Natural killer cell (primary cell): ENCODE measurements around the gene RNF227. TPM values are rescaled to one million over a fixed set of nuclear protein-coding genes. Genes with fewer than 3 reads are reported as not detected.

Source experiments
- ATAC-seq, 3 donors: fragments of 150-1000 bp in 2 of 3; fragments of 200-7000 bp in 1 of 3; cut with Tn5 transposase; 1 replicate in 1 of 3; 2 replicates in 2 of 3; pipeline ENCODE4 v1.10.0; 2021; ENCODE audit warnings: mild to moderate bottlenecking in 2 of 3, moderate library complexity in 2 of 3
- DNase-seq, 2 donors: peaks; one replicate each; pipeline versions ENCODE4 v3.0.0 to v3.0.0-alpha.2; 2013 to 2021; ENCODE audit warnings: mixed read lengths in 1 of 2
- H3K27ac ChIP-seq: one replicate; pipeline ENCODE4 v1.5.1; 2013; ENCODE audit warnings: mild to moderate bottlenecking, low read length
- H3K27me3 ChIP-seq: one replicate; pipeline ENCODE4 v1.6.1; 2013; ENCODE audit warnings: low read length; ENCODE audit not compliant: control insufficient read depth, insufficient read depth
- H3K36me3 ChIP-seq: one replicate; pipeline ENCODE4 v1.6.1; 2013; ENCODE audit warnings: low read length; ENCODE audit not compliant: control insufficient read depth, insufficient read depth
- H3K4me1 ChIP-seq: one replicate; pipeline ENCODE4 v1.6.1; 2013; ENCODE audit warnings: low read length; ENCODE audit not compliant: control insufficient read depth, insufficient read depth
- H3K4me3 ChIP-seq: one replicate; pipeline ENCODE4 v1.5.1; 2013; ENCODE audit warnings: low read length
- H3K9me3 ChIP-seq: one replicate; pipeline ENCODE4 v1.6.1; 2013; ENCODE audit warnings: low read length; ENCODE audit not compliant: control insufficient read depth, insufficient read depth
- H3K27ac Mint-ChIP-seq, 2 donors: one replicate each; pipeline ENCODE4 v1.8.0; 2022; ENCODE audit warnings: mild to moderate bottlenecking in 2 of 2, mixed read lengths in 2 of 2, moderate library complexity in 1 of 2
- H3K27me3 Mint-ChIP-seq, 2 donors: one replicate each; pipeline ENCODE4 v1.8.0; 2022; ENCODE audit warnings: low read depth in 2 of 2, mixed read lengths in 2 of 2
- H3K36me3 Mint-ChIP-seq: one replicate; pipeline ENCODE4 v1.8.0; 2022; ENCODE audit warnings: mixed read lengths
- H3K4me1 Mint-ChIP-seq, 2 donors: one replicate each; pipeline ENCODE4 v1.8.0; 2022; ENCODE audit warnings: mixed read lengths in 2 of 2
- H3K4me3 Mint-ChIP-seq: one replicate; pipeline ENCODE4 v1.8.0; 2022; ENCODE audit warnings: mild to moderate bottlenecking, moderate library complexity, mixed read lengths
- H3K9me3 Mint-ChIP-seq, 2 donors: one replicate each; pipeline ENCODE4 v1.8.0; 2022; ENCODE audit warnings: mixed read lengths in 2 of 2
- WGBS: methylation state at CpG from one replicate; pipeline ENCODE4 v1.1.7; 2013; ENCODE audit warnings: missing lambda C conversion rate; ENCODE audit not compliant: insufficient coverage; 5-methylcytosine and 5-hydroxymethylcytosine counted together
- intact Hi-C: fragments of 100-400 bp; cut with micrococcal nuclease; formaldehyde crosslinking; loops from one replicate; pipeline ENCODE4 v1.14.2; 2022
- total RNA-seq, 4 donors: library from RNA; stranded (reverse); fragments of 120-200 nt in 1 of 4; gene quantifications; one replicate each; pipeline versions ENCODE4 v1.2.3 to v1.2.4, GENCODE V29; 2013 to 2022
- TF ChIP-seq, protein P1 (sequence below): fragments of 200-600 bp; IDR thresholded peaks from one replicate; pipeline ENCODE4 v1.8.0; 2022; ENCODE audit warnings: antibody characterized with exemption

RNF227 gene
- total RNA-seq, 3 donors from 2014 or later (not counting 1 experiment from before 2014, with no cell fraction given): 3.6 to 5.9 (median 4.7) TPM

DNA sequence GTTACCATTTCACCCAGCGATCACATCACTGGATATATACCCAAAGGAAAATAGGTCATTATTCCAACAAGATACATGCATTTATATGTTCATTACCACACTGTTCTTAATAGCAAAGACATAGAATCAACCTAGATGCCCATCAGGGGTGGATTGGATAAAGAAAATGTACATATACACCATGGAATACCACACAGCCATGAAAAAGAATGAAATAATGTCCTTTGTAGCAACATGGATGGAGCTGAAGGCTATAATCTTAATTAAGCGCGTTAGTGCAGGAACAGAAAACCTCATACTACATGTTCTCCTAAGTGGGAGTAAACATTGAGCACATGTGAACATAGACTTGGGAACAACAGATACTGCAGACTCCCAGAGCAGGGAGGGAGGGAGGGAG is 34.5 kb upstream of the RNF227 start:
- no peak overlapping the region for H3K4me3 Mint-ChIP-seq
- H3K9me3 ChIP-seq: no peaks in the 10 kb centered on the region
- H3K27ac ChIP-seq: no peak overlapping the region
- no peak overlapping the region for H3K27ac Mint-ChIP-seq
- peaks cover 29% of the 10 kb centered on the region for H3K36me3 ChIP-seq
- H3K4me1 Mint-ChIP-seq: no peaks in the 10 kb centered on the region
- intact Hi-C loops: no loop called here
- no peak overlapping the region for H3K4me3 ChIP-seq
- no peaks in the 10 kb centered on the region for H3K27me3 Mint-ChIP-seq
- ATAC-seq: no peak
- peaks cover 4% of the 10 kb centered on the region for H3K4me1 ChIP-seq
- H3K27me3 ChIP-seq: no peaks in the 10 kb centered on the region
- DNase-seq: no peak
- H3K36me3 Mint-ChIP-seq: no peaks in the 10 kb centered on the region
- WGBS: no CpG with 5 or more reads among the region's 3 CpGs
- TF ChIP-seq, protein P1, sequence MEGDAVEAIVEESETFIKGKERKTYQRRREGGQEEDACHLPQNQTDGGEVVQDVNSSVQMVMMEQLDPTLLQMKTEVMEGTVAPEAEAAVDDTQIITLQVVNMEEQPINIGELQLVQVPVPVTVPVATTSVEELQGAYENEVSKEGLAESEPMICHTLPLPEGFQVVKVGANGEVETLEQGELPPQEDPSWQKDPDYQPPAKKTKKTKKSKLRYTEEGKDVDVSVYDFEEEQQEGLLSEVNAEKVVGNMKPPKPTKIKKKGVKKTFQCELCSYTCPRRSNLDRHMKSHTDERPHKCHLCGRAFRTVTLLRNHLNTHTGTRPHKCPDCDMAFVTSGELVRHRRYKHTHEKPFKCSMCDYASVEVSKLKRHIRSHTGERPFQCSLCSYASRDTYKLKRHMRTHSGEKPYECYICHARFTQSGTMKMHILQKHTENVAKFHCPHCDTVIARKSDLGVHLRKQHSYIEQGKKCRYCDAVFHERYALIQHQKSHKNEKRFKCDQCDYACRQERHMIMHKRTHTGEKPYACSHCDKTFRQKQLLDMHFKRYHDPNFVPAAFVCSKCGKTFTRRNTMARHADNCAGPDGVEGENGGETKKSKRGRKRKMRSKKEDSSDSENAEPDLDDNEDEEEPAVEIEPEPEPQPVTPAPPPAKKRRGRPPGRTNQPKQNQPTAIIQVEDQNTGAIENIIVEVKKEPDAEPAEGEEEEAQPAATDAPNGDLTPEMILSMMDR: no peak
- no peaks in the 10 kb centered on the region for H3K9me3 Mint-ChIP-seq

DNA sequence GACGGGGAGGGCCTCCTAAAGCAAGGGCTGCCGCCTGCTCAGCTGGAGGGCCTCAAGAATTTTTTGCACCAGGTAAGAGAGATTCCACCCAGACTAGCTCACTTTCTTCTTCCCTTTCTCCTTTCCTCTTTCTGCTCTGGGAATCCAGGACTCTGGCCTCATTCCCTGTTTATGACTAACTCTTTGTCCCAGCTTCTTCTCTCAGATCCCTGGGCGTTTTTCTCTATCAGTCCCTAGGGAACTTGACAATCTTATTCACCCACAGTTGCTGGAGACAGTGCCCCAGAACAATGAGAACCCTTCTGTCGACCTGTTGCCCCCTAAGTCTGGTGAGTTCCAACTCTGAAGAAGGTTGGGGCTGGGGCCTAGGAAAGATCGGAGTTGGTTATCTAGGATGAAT is 31.6 kb upstream of the RNF227 start:
- DNase-seq: no peak
- no peaks in the 10 kb centered on the region for H3K36me3 Mint-ChIP-seq
- intact Hi-C loops: no loop called here
- H3K4me1 Mint-ChIP-seq: no peaks in the 10 kb centered on the region
- Histone ChIP-seq H3K27ac (no peak overlapping the region), H3K9me3 (no peaks in the 10 kb centered on the region), H3K36me3 (peaks cover 49% of the 10 kb centered on the region), H3K27me3 (no peaks in the 10 kb centered on the region), H3K4me3 (no peak overlapping the region), H3K4me1 (peaks cover 4% of the 10 kb centered on the region)
- no peaks in the 10 kb centered on the region for H3K9me3 Mint-ChIP-seq
- whole genome bisulfite sequencing: 87% methylated on average over 5 of the region's 5 CpGs
- no peak for ATAC-seq
- H3K27ac Mint-ChIP-seq: no peak overlapping the region
- H3K4me3 Mint-ChIP-seq: no peak overlapping the region
- TF ChIP-seq, protein P1: no peak
- no peaks in the 10 kb centered on the region for H3K27me3 Mint-ChIP-seq

DNA sequence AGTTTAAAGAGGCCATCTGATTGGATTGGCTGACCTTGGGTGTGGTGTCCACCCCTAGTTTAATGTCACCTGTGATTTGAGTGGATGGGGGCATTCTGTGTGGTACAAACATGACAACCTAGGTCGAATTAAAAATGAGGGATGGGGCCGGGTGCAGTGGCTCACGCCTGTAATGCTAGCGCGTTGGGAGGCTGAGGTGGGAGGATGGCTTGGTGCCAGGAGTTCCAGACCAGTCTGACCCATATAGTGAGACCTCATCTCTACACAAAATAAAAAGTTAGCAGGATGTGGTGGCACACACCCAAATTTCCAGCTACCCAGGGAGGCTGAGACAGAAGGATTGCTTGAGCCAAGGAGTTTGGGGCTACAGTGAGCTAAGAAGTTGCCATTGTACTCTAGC is 30.4 kb upstream of the RNF227 start:
- no peaks in the 10 kb centered on the region for H3K9me3 ChIP-seq
- ATAC-seq (no peak), DNase-seq (no peak)
- H3K4me3 Mint-ChIP-seq: no peak overlapping the region
- no peak overlapping the region for H3K4me3 ChIP-seq
- H3K27ac Mint-ChIP-seq: no peak overlapping the region
- H3K9me3 Mint-ChIP-seq: no peaks in the 10 kb centered on the region
- H3K27me3 ChIP-seq: no peaks in the 10 kb centered on the region
- no peaks in the 10 kb centered on the region for H3K27me3 Mint-ChIP-seq
- 79% methylated on average over 5 of the region's 5 CpGs for WGBS
- no peaks in the 10 kb centered on the region for H3K36me3 Mint-ChIP-seq
- peaks cover 49% of the 10 kb centered on the region for H3K36me3 ChIP-seq
- peaks cover under 1% of the 10 kb centered on the region for H3K4me1 ChIP-seq
- no peak overlapping the region for H3K27ac ChIP-seq
- TF ChIP-seq, protein P1: no peak
- intact Hi-C loops: no loop called here
- H3K4me1 Mint-ChIP-seq: no peaks in the 10 kb centered on the region

DNA sequence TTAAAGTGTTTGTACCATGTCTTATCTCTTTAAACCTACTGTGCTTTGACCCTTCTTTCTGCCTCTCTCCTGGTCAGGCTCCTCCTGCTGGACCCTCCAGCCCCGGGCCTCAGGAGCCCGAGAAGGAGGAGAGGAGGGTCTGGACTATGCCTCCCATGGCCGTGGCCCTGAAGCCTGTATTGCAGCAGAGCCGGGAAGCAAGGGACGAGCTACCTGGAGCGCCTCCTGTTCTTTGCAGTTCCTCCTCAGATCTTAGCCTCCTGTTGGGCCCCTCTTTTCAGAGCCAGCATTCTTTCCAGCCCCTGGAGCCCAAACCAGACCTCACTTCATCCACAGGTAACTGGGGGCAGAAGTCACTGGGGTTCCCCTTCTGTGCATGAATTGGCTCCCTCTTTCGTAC is 29.6 kb upstream of the RNF227 start:
- Mint-ChIP-seq H3K36me3 (no peaks in the 10 kb centered on the region), H3K4me1 (no peaks in the 10 kb centered on the region), H3K4me3 (no peak overlapping the region), H3K27ac (no peak overlapping the region), H3K9me3 (no peaks in the 10 kb centered on the region), H3K27me3 (no peaks in the 10 kb centered on the region)
- Histone ChIP-seq H3K27me3 (no peaks in the 10 kb centered on the region), H3K4me3 (no peak overlapping the region), H3K36me3 (peaks cover 53% of the 10 kb centered on the region), H3K27ac (no peak overlapping the region), H3K4me1 (no peaks in the 10 kb centered on the region), H3K9me3 (no peaks in the 10 kb centered on the region)
- intact Hi-C loops: no loop called here
- TF ChIP-seq, protein P1: no peak
- 84% methylated on average over 7 of the region's 7 CpGs for WGBS
- DNase-seq (no peak), ATAC-seq (no peak)
